ENCODE data around the gene LHX4. TPM values are rescaled to one million over a fixed set of nuclear protein-coding genes. Genes with fewer than 3 reads are reported as not detected.
A peak's percentile ranks its signal among the peaks of the same experiment; 100 is the strongest.

LHX4 gene
- total and polyA plus RNA-seq, 8 donors: 0.03 to 0.19 (median 0.12) TPM; not detected in 3

DNA sequence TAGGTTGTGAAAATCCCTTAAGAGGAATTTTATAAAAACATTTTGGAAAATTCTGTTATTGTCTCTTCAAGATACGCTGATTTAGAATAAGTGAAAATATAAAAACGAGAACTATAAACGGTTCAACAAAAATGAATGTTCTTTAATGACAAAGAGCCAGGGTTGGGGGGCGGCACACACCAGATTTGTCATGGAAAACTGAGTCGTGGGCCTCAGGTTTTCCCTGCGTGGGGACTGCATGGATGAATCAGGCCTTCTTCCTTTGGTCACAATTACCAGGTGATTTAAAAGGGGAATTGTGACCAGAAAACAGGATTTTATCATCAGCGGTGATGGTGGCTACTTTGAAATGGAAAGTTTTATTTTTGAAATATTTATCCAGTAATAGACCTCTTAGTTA, 8.6 kb downstream of the LHX4 start:
- DNase-seq: peak in 1 of 6 donors; percentile 10
- ATAC-seq: no peak
- Histone ChIP-seq H3K36me3 (no peaks in the 10 kb centered on the region), H3K4me1 (peaks cover 5 to 12% (median 5%) of the 10 kb centered on the region in 3 donors), H3K27me3 (peaks cover 8 to 78% (median 21%) of the 10 kb centered on the region in 4 donors), H3K9me3 (no peaks in the 10 kb centered on the region), H3K27ac (no peak overlapping the region), H3K4me3 (no peak overlapping the region)
- intact Hi-C loops (cut with DNase I): no loop called here
- FAIRE-seq: no peak
- TF ChIP-seq, protein P1, sequence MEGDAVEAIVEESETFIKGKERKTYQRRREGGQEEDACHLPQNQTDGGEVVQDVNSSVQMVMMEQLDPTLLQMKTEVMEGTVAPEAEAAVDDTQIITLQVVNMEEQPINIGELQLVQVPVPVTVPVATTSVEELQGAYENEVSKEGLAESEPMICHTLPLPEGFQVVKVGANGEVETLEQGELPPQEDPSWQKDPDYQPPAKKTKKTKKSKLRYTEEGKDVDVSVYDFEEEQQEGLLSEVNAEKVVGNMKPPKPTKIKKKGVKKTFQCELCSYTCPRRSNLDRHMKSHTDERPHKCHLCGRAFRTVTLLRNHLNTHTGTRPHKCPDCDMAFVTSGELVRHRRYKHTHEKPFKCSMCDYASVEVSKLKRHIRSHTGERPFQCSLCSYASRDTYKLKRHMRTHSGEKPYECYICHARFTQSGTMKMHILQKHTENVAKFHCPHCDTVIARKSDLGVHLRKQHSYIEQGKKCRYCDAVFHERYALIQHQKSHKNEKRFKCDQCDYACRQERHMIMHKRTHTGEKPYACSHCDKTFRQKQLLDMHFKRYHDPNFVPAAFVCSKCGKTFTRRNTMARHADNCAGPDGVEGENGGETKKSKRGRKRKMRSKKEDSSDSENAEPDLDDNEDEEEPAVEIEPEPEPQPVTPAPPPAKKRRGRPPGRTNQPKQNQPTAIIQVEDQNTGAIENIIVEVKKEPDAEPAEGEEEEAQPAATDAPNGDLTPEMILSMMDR (IDR thresholded peaks at IDR 0.05): no peak
- WGBS, 2 donors: 51 to 54% methylated on average over 7 of the region's 7 CpGs

DNA sequence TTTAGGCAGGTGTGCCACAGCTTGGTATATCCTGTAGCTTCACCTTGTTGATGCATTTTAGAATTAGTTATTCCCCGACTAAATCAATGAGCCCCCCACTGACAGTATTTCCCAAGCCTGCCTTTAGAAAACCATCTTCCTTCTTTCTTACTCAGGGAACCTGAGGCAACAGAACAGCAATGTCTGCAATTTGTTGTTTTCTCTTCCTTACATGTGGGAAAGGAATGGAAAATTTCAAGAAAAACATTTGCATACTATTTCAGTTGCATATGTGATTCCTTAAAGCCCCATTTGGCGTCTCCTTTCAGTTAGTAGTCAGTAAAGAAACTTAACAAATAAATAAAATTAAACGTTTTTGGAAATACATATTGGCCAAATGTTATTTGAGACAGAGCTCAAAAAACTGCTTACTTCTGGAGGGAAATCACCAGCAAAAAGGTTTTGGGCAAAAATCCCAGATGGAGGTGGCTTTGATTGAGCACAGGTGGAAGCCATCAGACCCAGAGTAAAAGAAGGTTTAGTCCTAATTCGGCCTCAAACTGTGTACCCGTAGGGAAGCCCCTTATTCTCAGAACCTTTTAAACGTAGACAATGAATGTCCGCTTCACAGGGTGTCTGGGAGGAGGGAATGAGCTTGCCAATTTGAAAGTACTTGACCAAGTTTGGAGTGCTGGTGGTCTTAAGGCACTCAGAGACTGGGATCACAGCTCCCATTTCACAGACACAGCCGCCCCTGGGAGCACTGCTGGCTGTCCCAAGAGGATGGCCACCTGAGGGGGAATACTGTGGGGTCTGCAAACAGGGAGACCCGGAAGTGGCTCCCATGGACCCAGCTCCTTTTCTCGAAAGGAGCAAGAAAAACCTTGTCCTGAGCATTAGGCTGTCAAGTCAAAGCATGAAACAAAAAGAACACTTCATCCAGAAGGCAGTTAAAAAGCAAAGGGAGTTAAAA, 9.4 kb downstream of the LHX4 start:
- H3K36me3 ChIP-seq: no peaks in the 10 kb centered on the region
- FAIRE-seq: no peak
- 33 to 38% methylated on average over 10 of the region's 10 CpGs for WGBS, 2 donors
- intact Hi-C loops (cut with DNase I): no loop called here
- H3K27me3 ChIP-seq: peaks cover 8 to 73% (median 20%) of the 10 kb centered on the region in 4 donors
- TF ChIP-seq, protein P1 (IDR thresholded peaks at IDR 0.05): no peak
- no peak for ATAC-seq
- no peaks in the 10 kb centered on the region for H3K9me3 ChIP-seq
- H3K4me1 ChIP-seq: peaks cover 3 to 10% (median 5%) of the 10 kb centered on the region in 3 donors
- no peak overlapping the region for H3K4me3 ChIP-seq
- peak in 1 of 6 donors; percentile 13 for DNase-seq
- no peak overlapping the region for H3K27ac ChIP-seq

DNA sequence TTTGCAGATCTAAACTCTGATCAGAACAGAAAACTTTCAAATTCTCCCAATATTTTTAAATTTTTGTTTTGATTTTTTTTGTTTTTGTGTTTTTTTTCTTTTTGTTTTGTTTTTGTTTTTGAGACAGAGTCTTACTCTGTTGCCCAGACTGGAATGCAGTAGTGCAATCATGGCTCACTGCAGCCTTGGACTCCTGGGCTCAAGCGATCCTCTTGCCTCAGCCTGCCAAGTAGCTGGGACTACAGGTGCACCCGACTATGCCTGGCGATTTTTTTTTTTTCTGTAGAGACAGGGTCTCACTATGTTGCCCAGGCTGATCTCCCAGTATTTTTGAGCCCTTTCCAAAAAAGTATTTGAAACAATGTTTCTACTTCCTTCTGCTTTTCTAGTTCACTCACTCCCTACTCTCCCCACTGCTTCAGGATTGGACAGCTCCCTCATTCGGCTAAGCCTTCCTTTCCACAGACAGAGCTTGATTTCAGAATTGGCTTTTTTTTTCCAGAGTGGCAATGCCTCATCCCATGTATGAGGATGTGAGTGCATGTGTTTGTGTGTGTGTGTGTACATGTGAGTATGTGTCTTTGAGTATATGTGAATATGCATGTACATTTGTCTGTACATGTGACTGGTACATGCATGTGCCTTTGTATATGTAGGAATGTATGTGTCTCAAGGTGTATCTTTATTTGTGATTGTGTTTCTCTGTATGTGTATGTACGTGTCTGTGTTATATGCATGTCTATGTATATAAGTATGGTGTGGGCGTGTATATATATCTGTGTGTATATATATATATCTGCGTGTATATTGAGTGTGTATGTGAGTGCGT, 11.9 kb downstream of the LHX4 start:
- DNase-seq: peak in 1 of 6 donors; percentile 21
- Histone ChIP-seq H3K27ac (no peak overlapping the region), H3K27me3 (peaks cover 2 to 51% (median 13%) of the 10 kb centered on the region in 4 donors), H3K4me3 (no peak overlapping the region), H3K4me1 (no peaks in the 10 kb centered on the region), H3K9me3 (no peaks in the 10 kb centered on the region), H3K36me3 (no peaks in the 10 kb centered on the region)
- TF ChIP-seq, protein P1 (IDR thresholded peaks at IDR 0.05): no peak
- no peak for ATAC-seq
- 59 to 66% methylated on average over 8 of the region's 8 CpGs for WGBS, 2 donors
- intact Hi-C loops (cut with DNase I): no loop called here
- FAIRE-seq: no peak

DNA sequence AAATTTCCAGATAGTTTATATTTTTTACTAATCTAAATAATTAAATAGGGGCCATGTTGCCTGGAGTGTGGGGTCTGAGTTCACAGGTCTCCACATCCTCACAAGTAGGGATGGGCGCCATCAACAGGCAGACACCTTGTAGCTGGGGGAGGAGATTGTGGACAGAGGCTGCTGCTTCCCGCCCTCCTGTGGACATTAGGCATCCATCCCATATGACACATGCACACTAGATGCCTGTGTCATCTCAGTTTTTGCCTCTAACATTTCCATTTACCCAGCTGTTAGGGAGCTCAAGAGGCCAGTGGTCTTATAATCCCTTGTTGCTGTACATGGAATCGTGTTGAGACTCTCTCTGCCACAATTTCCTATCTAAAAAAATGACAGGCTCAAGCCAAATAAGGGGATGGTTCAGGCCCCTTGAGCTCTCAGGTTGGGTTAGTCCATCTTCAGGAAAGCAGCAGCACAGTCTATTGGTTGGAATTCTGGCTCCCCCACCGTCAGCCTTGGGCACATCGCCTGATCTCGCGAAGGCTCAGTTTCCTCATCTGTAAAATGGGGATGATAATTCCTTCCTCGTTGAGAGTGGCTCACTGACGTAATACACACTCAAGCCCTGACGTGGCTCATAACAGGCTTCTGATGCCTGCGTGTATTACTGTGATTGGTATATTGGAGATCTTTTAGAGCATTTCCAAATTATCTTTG, 13.6 kb downstream of the LHX4 start:
- intact Hi-C loops (cut with DNase I): no loop called here
- Histone ChIP-seq H3K9me3 (no peaks in the 10 kb centered on the region), H3K4me1 (no peaks in the 10 kb centered on the region), H3K27me3 (peaks cover 0 to 34% (median 5%) of the 10 kb centered on the region in 4 donors), H3K27ac (no peak overlapping the region), H3K4me3 (no peak overlapping the region), H3K36me3 (no peaks in the 10 kb centered on the region)
- ATAC-seq: no peak
- 85 to 93% methylated on average over 11 of the region's 11 CpGs for WGBS, 2 donors
- TF ChIP-seq, protein P1 (IDR thresholded peaks at IDR 0.05): no peak
- DNase-seq: no peak
- no peak for FAIRE-seq
